HepG2 (cell line): ENCODE data around the gene TNFRSF13B. TPM values are rescaled to one million over a fixed set of nuclear protein-coding genes. Genes with fewer than 3 reads are reported as not detected.

Source experiments
- ATAC-seq: fragments of 200-7000 bp; cut with Tn5 transposase; 3 replicates; pipeline ENCODE4 v1.9.1; 2020; ENCODE audit warnings: mild to moderate bottlenecking, moderate library complexity
- BruUV-seq: library from RNA; stranded (reverse); fragments of 400-500 nt; replicated peaks from 2 replicates; lab custom pipeline; 2021; lab: Mats Ljungman, UMichigan
- CTCF ChIA-PET: fragments of 300-600 bp; formaldehyde crosslinking; extraction: SDS; loops from one replicate; lab custom pipeline; 2021; ENCODE audit warnings: low total read pairs, inconsistent platforms, low intra/inter-chr PET ratio; lab: Yijun Ruan, JAX
- POLR2A ChIA-PET: fragments of 350-600 bp; sonication (Branson Sonifier 250); formaldehyde crosslinking; loops from one replicate; lab custom pipeline; 2020; ENCODE audit warnings: antibody characterized with exemption, inconsistent platforms; lab: Yijun Ruan, JAX
- DNase-seq: peaks from one replicate; pipeline ENCODE4 v3.0.0-alpha.2; 2015; ENCODE audit warnings: low spot score
- FAIRE-seq: peaks from 3 replicates; lab custom pipeline; 2011; peaks lifted over from hg19 to GRCh38; lab: Jason Lieb, UNC
- H2AFZ ChIP-seq: one replicate; pipeline ENCODE4 v1.6.1; 2011; ENCODE audit warnings: low read length, inconsistent platforms
- H3K27ac ChIP-seq: fragments of 300-600 bp; 3 replicates; pipeline ENCODE4 v1.8.0; 2011; ENCODE audit warnings: mixed run types, mild to moderate bottlenecking, mixed read lengths, low read length, inconsistent platforms; ENCODE audit not compliant: insufficient read depth; ENCODE audit errors: extremely low read length
- H3K27me3 ChIP-seq, 2 experiments: fragments of 200-600 bp in 1 of 2; 2 replicates in 1 of 2; 3 replicates in 1 of 2; pipeline versions ENCODE4 v1.6.0 to v1.8.0; 2011; ENCODE audit warnings: low read length in 2 of 2, mild to moderate bottlenecking in 2 of 2, moderate library complexity in 2 of 2, inconsistent platforms in 1 of 2; ENCODE audit not compliant: insufficient read depth in 2 of 2, control insufficient read depth in 1 of 2
- H3K36me3 ChIP-seq, 2 experiments: fragments of 200-600 bp in 1 of 2; replicated peaks in 1 of 2; 2 replicates in 1 of 2; 3 replicates in 1 of 2; pipeline versions ENCODE4 v1.5.1 to v1.8.0; 2011; ENCODE audit warnings: low read length in 2 of 2, inconsistent platforms in 1 of 2; ENCODE audit not compliant: insufficient read depth in 2 of 2, control insufficient read depth in 1 of 2
- H3K4me1 ChIP-seq: 2 replicates; pipeline ENCODE4 v1.5.1; 2012; ENCODE audit warnings: low read length, inconsistent platforms; ENCODE audit not compliant: insufficient read depth
- H3K4me2 ChIP-seq: 2 replicates; pipeline ENCODE4 v1.6.0; 2011; ENCODE audit warnings: low read depth, low read length, inconsistent platforms
- H3K4me3 ChIP-seq, 3 experiments: fragments of 200-600 bp in 1 of 3; sonication (generic), shearing (Covaris generic) in 1 of 3; replicated peaks in 1 of 3; 2 replicates each; pipeline ENCODE4 v1.5.1; 2011 to 2016; ENCODE audit warnings: low read length in 3 of 3, inconsistent platforms in 2 of 3, low read depth in 2 of 3, mild to moderate bottlenecking in 2 of 3, control low read depth in 1 of 3, mixed read lengths in 1 of 3; ENCODE audit not compliant: insufficient read depth in 1 of 3
- H3K79me2 ChIP-seq: one replicate; pipeline ENCODE4 v1.6.1; 2011; ENCODE audit warnings: low read length, inconsistent platforms; ENCODE audit not compliant: insufficient read depth
- H3K9ac ChIP-seq: 2 replicates; pipeline ENCODE4 v1.6.0; 2011; ENCODE audit warnings: mild to moderate bottlenecking, low read depth, low read length, inconsistent platforms; ENCODE audit not compliant: insufficient read depth
- H3K9me3 ChIP-seq: 2 replicates; pipeline ENCODE4 v1.5.1; 2012; ENCODE audit warnings: mild to moderate bottlenecking, low read length
- H4K20me1 ChIP-seq: 2 replicates; pipeline ENCODE4 v1.6.0; 2011; ENCODE audit warnings: inconsistent platforms, mild to moderate bottlenecking, low read length, moderate library complexity; ENCODE audit not compliant: insufficient read depth
- CHD4 ChIP-seq: fragments of 200-600 bp; sonication (generic); IDR thresholded peaks from 2 replicates; pipeline ENCODE4 v1.7.0; 2017; ENCODE audit warnings: mild to moderate bottlenecking, low read length, borderline replicate concordance
- HNF4G ChIP-seq, 2 experiments: sonication (generic) in 1 of 2; formaldehyde crosslinking in 1 of 2; IDR thresholded peaks; 2 replicates each; pipeline versions ENCODE4 v1.4.0 to v1.6.1; 2011 to 2020; ENCODE audit warnings: borderline replicate concordance in 2 of 2, low read depth in 2 of 2, mild to moderate bottlenecking in 2 of 2, low read length in 1 of 2, missing genetic modification reagents in 1 of 2, moderate library complexity in 1 of 2
- ZNF775 ChIP-seq: sonication (generic); formaldehyde crosslinking; IDR thresholded peaks from 2 replicates; pipeline ENCODE4 v1.4.0; 2020; ENCODE audit warnings: missing genetic modification reagents, mild to moderate bottlenecking, moderate library complexity, borderline replicate concordance
- WGBS: methylation state at CpG from one replicate; pipeline ENCODE4 v1.1.6; 2017; ENCODE audit warnings: low lambda C conversion rate; 5-methylcytosine and 5-hydroxymethylcytosine counted together
- in situ Hi-C: cut with HindIII; loops from 2 replicates; pipeline ENCODE4 v1.10.0; 2017; ENCODE audit warnings: low pct_unique_long_range_greater_than_20kb; ENCODE audit not compliant: extremely low pct_ligation_motif_present
- intact Hi-C: fragments of 100-400 bp; cut with micrococcal nuclease; formaldehyde crosslinking; loops from one replicate; pipeline ENCODE4 v1.10.0; 2022; ENCODE audit not compliant: unreplicated experiment
- polyA plus RNA-seq, 8 experiments: library from polyadenylated mRNA; depleted of rRNA in 3 of 8; stranded (reverse) in 7 of 8; unstranded in 1 of 8; fragments of >200 nt; fragmentation: Illumina TruSeq in 4 of 8; extraction: Trizol in 4 of 8; gene quantifications; 2 replicates each; pipeline versions ENCODE4 v1.2.1 to v1.2.3, GENCODE V29; 2011 to 2016; ENCODE audit warnings: low read depth in 4 of 8, missing spikeins in 1 of 8, mixed read lengths in 1 of 8; ENCODE audit not compliant: insufficient read depth in 1 of 8
- total RNA-seq, 5 experiments: library from RNA; depleted of rRNA; stranded (reverse); fragments of >200 nt; fragmentation: Illumina TruSeq; extraction: Trizol; gene quantifications; 2 replicates each; pipeline ENCODE4 v1.2.3, GENCODE V29; 2016; ENCODE audit warnings: low read depth in 1 of 5
- TF ChIP-seq, protein P1 (sequence below), 2 experiments: sonication (generic) in 1 of 2; formaldehyde crosslinking in 1 of 2; IDR thresholded peaks; 2 replicates each; pipeline versions ENCODE4 v1.5.1 to v1.6.1; 2011 to 2020; ENCODE audit warnings: borderline replicate concordance in 1 of 2, low read depth in 1 of 2, low read length in 1 of 2, mild to moderate bottlenecking in 1 of 2, missing genetic modification reagents in 1 of 2, moderate library complexity in 1 of 2
- TF ChIP-seq, protein P2 (sequence below): IDR thresholded peaks from 2 replicates; pipeline ENCODE4 v1.6.1; 2016; ENCODE audit warnings: missing compliant biosample characterization, missing genetic modification reagents, borderline replicate concordance
- TF ChIP-seq, protein P3 (sequence below): sonication (generic); formaldehyde crosslinking; IDR thresholded peaks from 2 replicates; pipeline ENCODE4 v1.4.0; 2020; ENCODE audit warnings: missing genetic modification reagents
- TF ChIP-seq, protein P4 (sequence below): sonication (generic); formaldehyde crosslinking; IDR thresholded peaks from 2 replicates; pipeline ENCODE4 v1.5.1; 2020; ENCODE audit warnings: mild to moderate bottlenecking, missing genetic modification reagents, moderate library complexity
- TF ChIP-seq, protein P5 (sequence below): sonication (generic); formaldehyde crosslinking; IDR thresholded peaks from 2 replicates; pipeline ENCODE4 v1.5.0; 2020; ENCODE audit warnings: missing genetic modification reagents

The TNFRSF13B gene
- total and polyA plus RNA-seq, 2 of the 13 experiments (the other 11 are each of a cell fraction or from before 2014, with no cell fraction given): not detected

DNA sequence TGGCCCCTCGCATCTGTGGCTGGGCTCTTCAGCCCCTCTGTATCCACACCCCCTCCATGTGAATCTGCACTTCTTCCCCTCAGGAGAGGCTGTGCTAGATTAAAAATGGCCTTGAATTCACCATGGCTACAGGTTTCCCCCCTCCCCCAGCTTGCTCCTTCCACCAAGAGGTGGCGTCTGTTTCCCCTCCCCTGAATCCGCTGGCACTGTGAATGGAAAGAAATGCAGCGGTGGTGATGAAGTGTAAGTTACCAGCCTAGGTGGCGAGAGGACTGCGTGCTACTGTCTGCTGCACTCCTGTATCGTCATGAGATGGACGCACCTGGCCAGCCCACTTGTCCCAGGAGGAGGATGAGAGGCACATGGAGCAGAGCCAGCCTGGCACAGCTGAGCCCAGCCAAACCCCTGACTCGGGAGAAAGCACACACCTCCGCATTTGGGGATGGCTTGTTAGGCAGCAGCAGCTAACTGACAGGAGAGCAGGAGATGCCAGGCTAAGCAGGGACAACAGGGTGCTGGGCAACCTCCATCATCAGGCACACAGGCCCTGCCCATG, 26.2 kb downstream of the TNFRSF13B start (continued):
- TF ChIP-seq, protein P1, sequence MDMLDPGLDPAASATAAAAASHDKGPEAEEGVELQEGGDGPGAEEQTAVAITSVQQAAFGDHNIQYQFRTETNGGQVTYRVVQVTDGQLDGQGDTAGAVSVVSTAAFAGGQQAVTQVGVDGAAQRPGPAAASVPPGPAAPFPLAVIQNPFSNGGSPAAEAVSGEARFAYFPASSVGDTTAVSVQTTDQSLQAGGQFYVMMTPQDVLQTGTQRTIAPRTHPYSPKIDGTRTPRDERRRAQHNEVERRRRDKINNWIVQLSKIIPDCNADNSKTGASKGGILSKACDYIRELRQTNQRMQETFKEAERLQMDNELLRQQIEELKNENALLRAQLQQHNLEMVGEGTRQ (IDR thresholded peaks at IDR 0.05; ENCODE audit: low read depth, low read length): no peak
- TF ChIP-seq, protein P1 (CRISPR knock-in tag; IDR thresholded peaks at IDR 0.05; ENCODE audit: borderline replicate concordance): no peak

DNA sequence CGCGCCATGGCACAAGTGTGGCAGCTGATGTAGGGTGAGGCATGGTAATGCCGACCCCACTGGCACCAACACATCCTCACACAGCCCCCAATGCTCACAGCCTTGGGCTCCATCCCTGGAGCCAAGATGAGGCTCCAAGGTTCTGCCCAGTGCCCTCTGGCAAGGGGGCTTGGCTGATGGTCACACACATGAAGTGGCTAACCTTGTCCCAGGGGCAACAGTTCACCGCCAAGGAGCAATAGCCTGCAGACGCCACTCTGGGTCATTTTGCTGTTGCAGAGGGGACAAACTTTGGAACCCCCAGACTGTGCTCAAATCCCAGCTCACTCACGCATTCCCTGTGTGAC, 26.8 kb downstream of the TNFRSF13B start:
- no peak for DNase-seq
- no peak overlapping the region for H3K27ac ChIP-seq
- intact Hi-C loops (no loop called here), in situ Hi-C loops (no loop called here)
- no peak overlapping the region for H3K4me3 ChIP-seq
- H3K79me2 ChIP-seq: no peaks in the 10 kb centered on the region
- FAIRE-seq: no peak
- WGBS: 89% methylated on average over 1 of the region's 6 CpGs
- ATAC-seq: no peak
- peaks cover 14% of the 10 kb centered on the region for H3K4me1 ChIP-seq
- peaks cover 7 to 21% of the 10 kb centered on the region in 2 experiments; a peak in 4 of 5 replicates for H3K27me3 ChIP-seq
- ChIA-PET POLR2A (no interaction called here), CTCF (no interaction called here)
- no peaks in the 10 kb centered on the region for H3K36me3 ChIP-seq
- no peak overlapping the region for H2AFZ ChIP-seq
- H3K9ac ChIP-seq: no peak overlapping the region
- no TSS peak for BruUV-seq
- peaks cover 9% of the 10 kb centered on the region; the same call in 1 of the 2 replicates for H3K9me3 ChIP-seq
- no peaks in the 10 kb centered on the region for H4K20me1 ChIP-seq
- no peak overlapping the region for H3K4me2 ChIP-seq
- TF ChIP-seq, protein P2, sequence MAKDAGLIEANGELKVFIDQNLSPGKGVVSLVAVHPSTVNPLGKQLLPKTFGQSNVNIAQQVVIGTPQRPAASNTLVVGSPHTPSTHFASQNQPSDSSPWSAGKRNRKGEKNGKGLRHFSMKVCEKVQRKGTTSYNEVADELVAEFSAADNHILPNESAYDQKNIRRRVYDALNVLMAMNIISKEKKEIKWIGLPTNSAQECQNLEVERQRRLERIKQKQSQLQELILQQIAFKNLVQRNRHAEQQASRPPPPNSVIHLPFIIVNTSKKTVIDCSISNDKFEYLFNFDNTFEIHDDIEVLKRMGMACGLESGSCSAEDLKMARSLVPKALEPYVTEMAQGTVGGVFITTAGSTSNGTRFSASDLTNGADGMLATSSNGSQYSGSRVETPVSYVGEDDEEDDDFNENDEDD: no peak
- no peak for TF ChIP-seq HNF4G (IDR thresholded peaks at IDR 0.05; ENCODE audit: borderline replicate concordance, low read depth, low read length)
- TF ChIP-seq HNF4G (CRISPR knock-in tag; IDR thresholded peaks at IDR 0.05; ENCODE audit: borderline replicate concordance, low read depth): no peak
- TF ChIP-seq, protein P3, sequence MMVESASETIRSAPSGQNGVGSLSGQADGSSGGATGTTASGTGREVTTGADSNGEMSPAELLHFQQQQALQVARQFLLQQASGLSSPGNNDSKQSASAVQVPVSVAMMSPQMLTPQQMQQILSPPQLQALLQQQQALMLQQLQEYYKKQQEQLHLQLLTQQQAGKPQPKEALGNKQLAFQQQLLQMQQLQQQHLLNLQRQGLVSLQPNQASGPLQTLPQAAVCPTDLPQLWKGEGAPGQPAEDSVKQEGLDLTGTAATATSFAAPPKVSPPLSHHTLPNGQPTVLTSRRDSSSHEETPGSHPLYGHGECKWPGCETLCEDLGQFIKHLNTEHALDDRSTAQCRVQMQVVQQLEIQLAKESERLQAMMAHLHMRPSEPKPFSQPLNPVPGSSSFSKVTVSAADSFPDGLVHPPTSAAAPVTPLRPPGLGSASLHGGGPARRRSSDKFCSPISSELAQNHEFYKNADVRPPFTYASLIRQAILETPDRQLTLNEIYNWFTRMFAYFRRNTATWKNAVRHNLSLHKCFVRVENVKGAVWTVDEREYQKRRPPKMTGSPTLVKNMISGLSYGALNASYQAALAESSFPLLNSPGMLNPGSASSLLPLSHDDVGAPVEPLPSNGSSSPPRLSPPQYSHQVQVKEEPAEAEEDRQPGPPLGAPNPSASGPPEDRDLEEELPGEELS: no peak
- TF ChIP-seq, protein P4, sequence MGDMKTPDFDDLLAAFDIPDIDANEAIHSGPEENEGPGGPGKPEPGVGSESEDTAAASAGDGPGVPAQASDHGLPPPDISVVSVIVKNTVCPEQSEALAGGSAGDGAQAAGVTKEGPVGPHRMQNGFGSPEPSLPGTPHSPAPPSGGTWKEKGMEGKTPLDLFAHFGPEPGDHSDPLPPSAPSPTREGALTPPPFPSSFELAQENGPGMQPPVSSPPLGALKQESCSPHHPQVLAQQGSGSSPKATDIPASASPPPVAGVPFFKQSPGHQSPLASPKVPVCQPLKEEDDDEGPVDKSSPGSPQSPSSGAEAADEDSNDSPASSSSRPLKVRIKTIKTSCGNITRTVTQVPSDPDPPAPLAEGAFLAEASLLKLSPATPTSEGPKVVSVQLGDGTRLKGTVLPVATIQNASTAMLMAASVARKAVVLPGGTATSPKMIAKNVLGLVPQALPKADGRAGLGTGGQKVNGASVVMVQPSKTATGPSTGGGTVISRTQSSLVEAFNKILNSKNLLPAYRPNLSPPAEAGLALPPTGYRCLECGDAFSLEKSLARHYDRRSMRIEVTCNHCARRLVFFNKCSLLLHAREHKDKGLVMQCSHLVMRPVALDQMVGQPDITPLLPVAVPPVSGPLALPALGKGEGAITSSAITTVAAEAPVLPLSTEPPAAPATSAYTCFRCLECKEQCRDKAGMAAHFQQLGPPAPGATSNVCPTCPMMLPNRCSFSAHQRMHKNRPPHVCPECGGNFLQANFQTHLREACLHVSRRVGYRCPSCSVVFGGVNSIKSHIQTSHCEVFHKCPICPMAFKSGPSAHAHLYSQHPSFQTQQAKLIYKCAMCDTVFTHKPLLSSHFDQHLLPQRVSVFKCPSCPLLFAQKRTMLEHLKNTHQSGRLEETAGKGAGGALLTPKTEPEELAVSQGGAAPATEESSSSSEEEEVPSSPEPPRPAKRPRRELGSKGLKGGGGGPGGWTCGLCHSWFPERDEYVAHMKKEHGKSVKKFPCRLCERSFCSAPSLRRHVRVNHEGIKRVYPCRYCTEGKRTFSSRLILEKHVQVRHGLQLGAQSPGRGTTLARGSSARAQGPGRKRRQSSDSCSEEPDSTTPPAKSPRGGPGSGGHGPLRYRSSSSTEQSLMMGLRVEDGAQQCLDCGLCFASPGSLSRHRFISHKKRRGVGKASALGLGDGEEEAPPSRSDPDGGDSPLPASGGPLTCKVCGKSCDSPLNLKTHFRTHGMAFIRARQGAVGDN: peak; percentile 7; the same call in 1 of the 2 replicates
- TF ChIP-seq CHD4: no peak
- no peak for TF ChIP-seq ZNF775 (CRISPR knock-in tag)
- TF ChIP-seq, protein P5, sequence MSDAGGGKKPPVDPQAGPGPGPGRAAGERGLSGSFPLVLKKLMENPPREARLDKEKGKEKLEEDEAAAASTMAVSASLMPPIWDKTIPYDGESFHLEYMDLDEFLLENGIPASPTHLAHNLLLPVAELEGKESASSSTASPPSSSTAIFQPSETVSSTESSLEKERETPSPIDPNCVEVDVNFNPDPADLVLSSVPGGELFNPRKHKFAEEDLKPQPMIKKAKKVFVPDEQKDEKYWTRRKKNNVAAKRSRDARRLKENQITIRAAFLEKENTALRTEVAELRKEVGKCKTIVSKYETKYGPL (CRISPR knock-in tag): no peak
